Fibroblast of skin of right biceps (primary cell): ENCODE results near the gene SLC7A4.
"Not testable (repeated sequence)": the region's sequence is repeated elsewhere in the genome, so short reads cannot be mapped to it uniquely, and the experiment has no call there.

Source experiments
- DNase-seq: peaks from one replicate; pipeline ENCODE4 v3.0.0-alpha.2; 2013

The SLC7A4 gene

GRCh38 chr22:21064917-21065864, 32.8 kb upstream of the SLC7A4 start:
- DNase-seq = no peak

- not testable (repeated sequence) for DNase-seq
Observed at GRCh38 chr22:21064425-21064824, 32.1 kb upstream of the SLC7A4 start.

- DNase-seq = not testable (repeated sequence)
Observed at GRCh38 chr22:21061660-21062321, 29.4 kb upstream of the SLC7A4 start.

- not testable (repeated sequence) for DNase-seq
Observed at GRCh38 chr22:21060363-21060762, 28.0 kb upstream of the SLC7A4 start.

- no peak for DNase-seq
Observed at GRCh38 chr22:21055880-21056319, 23.5 kb upstream of the SLC7A4 start.

GRCh38 chr22:21055564-21055834, 23.1 kb upstream of the SLC7A4 start:
- no peak for DNase-seq

- DNase-seq = no peak
Observed at GRCh38 chr22:21054714-21055563, 22.6 kb upstream of the SLC7A4 start.

- DNase-seq = no peak
Observed at GRCh38 chr22:21054046-21054713, 21.8 kb upstream of the SLC7A4 start.

GRCh38 chr22:21052715-21053459, 20.5 kb upstream of the SLC7A4 start:
- DNase-seq = no peak

- DNase-seq = no peak
Observed at GRCh38 chr22:21051831-21052400, 19.6 kb upstream of the SLC7A4 start.

GRCh38 chr22:21051145-21051830, 18.9 kb upstream of the SLC7A4 start:
- DNase-seq = no peak

GRCh38 chr22:21048965-21049364, 16.6 kb upstream of the SLC7A4 start:
- DNase-seq = not testable (repeated sequence)

- DNase-seq = not testable (repeated sequence)
Observed at GRCh38 chr22:21048448-21048847, 16.1 kb upstream of the SLC7A4 start.

- no peak for DNase-seq
Observed at GRCh38 chr22:21047730-21048129, 15.4 kb upstream of the SLC7A4 start.

GRCh38 chr22:21047035-21047661, 14.8 kb upstream of the SLC7A4 start:
- DNase-seq = no peak

GRCh38 chr22:21045585-21046294, 13.4 kb upstream of the SLC7A4 start, which contains the start of gene LRRC74B:
Gene LRRC74B (plus strand): TSS chr22:21045946. CDS start chr22:21045987, 41 bp downstream.
- DNase-seq = peak; percentile 92

- DNase-seq = peak; percentile 78
Observed at GRCh38 chr22:21044931-21045584, 12.7 kb upstream of the SLC7A4 start.

- no peak for DNase-seq
Observed at GRCh38 chr22:21043860-21044535, 11.6 kb upstream of the SLC7A4 start.
